ENCODE data around the gene VHLL.

The VHLL gene

GRCh38 chr1:156308078-156308477 lies 9.0 kb upstream of the VHLL start:
- no peak for DNase-seq (ENCODE audit: low spot score)
- no peak for TF ChIP-seq CTCF (IDR thresholded peaks at IDR 0.05; ENCODE audit: extremely low read depth, missing control alignments)

DNA sequence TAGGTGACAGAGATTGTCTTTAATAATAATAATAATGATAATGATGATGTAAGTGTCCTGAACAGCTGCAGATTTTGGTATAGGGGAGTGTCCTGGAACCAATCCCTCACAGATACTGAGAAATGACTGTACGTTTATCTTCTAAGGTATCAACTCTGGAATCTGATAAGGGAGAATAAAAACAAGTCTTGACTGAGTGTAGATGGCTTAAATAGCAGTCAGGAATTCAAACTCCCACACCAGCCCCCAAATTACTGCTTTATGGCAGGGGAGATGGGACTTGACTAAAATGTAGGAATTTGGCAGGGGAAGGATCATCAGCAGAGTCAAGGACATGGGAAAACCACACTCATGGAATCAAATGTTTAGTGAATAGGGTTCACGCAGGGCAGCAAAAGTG lies 6.1 kb upstream of the VHLL start:
- DNase-seq (ENCODE audit: low spot score) = no peak
- no peak for TF ChIP-seq CTCF (IDR thresholded peaks at IDR 0.05; ENCODE audit: extremely low read depth, missing control alignments)

GRCh38 chr1:156303241-156303640 lies 4.1 kb upstream of the VHLL start:
- no peak for TF ChIP-seq CTCF (IDR thresholded peaks at IDR 0.05; ENCODE audit: extremely low read depth, missing control alignments)
- no peak for DNase-seq (ENCODE audit: low spot score)

GRCh38 chr1:156295391-156295947 lies 3.6 kb downstream of the VHLL start, which contains the start of gene GLMP:
GLMP (minus strand) TSS chr1:156295679; CDS start chr1:156295645, 34 bp downstream.
- peak; percentile 81 for DNase-seq (ENCODE audit: low spot score)
- no peak for TF ChIP-seq CTCF (IDR thresholded peaks at IDR 0.05; ENCODE audit: extremely low read depth, missing control alignments)

DNA sequence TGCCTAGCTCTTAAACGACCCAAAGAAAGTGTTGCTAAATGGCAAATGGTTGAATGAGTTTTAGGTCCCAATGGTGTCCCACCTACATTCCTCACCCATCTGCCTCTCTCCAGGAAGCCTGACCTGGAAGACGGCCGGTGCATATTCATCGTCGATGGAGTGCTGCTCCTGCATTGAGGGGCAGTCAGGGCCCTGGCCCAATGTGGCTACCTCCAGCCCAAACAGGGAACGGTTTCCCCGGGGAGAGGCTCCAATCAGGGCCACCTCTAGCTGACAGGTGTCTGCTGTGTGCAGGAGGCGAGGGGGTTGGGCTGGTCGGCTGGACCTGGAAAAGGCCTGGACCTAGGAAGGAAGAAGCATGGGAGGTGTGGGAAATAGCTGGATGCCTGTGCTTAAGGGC lies 5.2 kb downstream of the VHLL start:
- no peak for DNase-seq (ENCODE audit: low spot score)
- no peak for TF ChIP-seq CTCF (IDR thresholded peaks at IDR 0.05; ENCODE audit: extremely low read depth, missing control alignments)

DNA sequence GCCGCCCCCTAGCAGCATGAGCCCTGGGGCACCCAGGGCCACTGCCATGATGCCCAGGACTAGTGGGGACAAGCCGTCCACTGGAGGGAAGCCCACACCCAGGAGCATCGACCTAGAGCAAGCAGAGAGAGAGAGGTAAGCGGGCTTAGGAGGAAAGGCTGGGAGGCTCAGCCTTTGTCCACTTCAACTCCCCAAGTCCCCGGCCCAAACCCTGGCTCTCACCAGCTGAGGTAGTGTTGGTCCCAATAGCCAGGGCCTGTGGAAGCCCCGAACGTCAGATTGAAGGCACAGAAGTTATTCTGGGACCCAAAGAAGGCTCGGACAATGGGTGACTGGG lies 6.0 kb downstream of the VHLL start:
- no peak for DNase-seq (ENCODE audit: low spot score)
- TF ChIP-seq CTCF (IDR thresholded peaks at IDR 0.05; ENCODE audit: extremely low read depth, missing control alignments) = no peak

GRCh38 chr1:156291226-156292061 lies 7.7 kb downstream of the VHLL start:
- peak; percentile 73 for DNase-seq (ENCODE audit: low spot score)

More at GRCh38 chr1:156291226-156292061, 7.7 kb downstream of the VHLL start:
- TF ChIP-seq CTCF (IDR thresholded peaks at IDR 0.05; ENCODE audit: extremely low read depth, missing control alignments) = no peak

Measured in GM20000 (cell line).